Stimulated activated naive B cell treated with anti-CD40 and anti-IgM and Interleukin-4, amounts not matched to agents 10 μg/mL and 1 μg/mL and 100 μg/mL, for 72 hours (primary cell): Measurements from ENCODE around the gene SPIB.

Source experiments
- ATAC-seq, 2 donors: fragments of 150-1000 bp; cut with Tn5 transposase; replicated peaks; 2 replicates each; pipeline ENCODE4 v1.10.0; 2021; ENCODE audit warnings: moderate library complexity in 1 of 2
- DNase-seq: peaks from one replicate; pipeline ENCODE4 v3.0.0; 2021
- H3K27ac Mint-ChIP-seq: one replicate; pipeline ENCODE4 v1.8.0; 2022; ENCODE audit warnings: mild to moderate bottlenecking, mixed read lengths
- H3K27me3 Mint-ChIP-seq, 2 donors: one replicate each; pipeline ENCODE4 v1.8.0; 2022; ENCODE audit warnings: mixed read lengths in 2 of 2
- H3K36me3 Mint-ChIP-seq, 2 donors: one replicate each; pipeline ENCODE4 v1.8.0; 2022; ENCODE audit warnings: mixed read lengths in 2 of 2, mild to moderate bottlenecking in 1 of 2
- H3K4me1 Mint-ChIP-seq, 2 donors: one replicate each; pipeline ENCODE4 v1.8.0; 2022; ENCODE audit warnings: mixed read lengths in 2 of 2, mild to moderate bottlenecking in 1 of 2
- H3K4me3 Mint-ChIP-seq, 2 donors: one replicate each; pipeline ENCODE4 v1.8.0; 2022; ENCODE audit warnings: mild to moderate bottlenecking in 2 of 2, mixed read lengths in 2 of 2, moderate library complexity in 1 of 2
- H3K9me3 Mint-ChIP-seq, 2 donors: one replicate each; pipeline ENCODE4 v1.8.0; 2022; ENCODE audit warnings: mixed read lengths in 2 of 2, mild to moderate bottlenecking in 1 of 2

The SPIB gene

GRCh38 chr19:50453243-50453642 is 34.5 kb downstream of the SPIB start:
- Mint-ChIP-seq H3K4me1 (peaks cover 5 to 9% of the 10 kb centered on the region in 2 donors), H3K9me3 (peaks cover 0 to 5% of the 10 kb centered on the region in 2 donors), H3K27me3 (no peaks in the 10 kb centered on the region), H3K4me3 (no peak overlapping the region), H3K36me3 (peaks cover 17 to 19% of the 10 kb centered on the region in 2 donors), H3K27ac (no peak overlapping the region)
- no peak for DNase-seq
- ATAC-seq = no peak

- H3K27me3 Mint-ChIP-seq = no peaks in the 10 kb centered on the region
- no peak overlapping the region for H3K4me3 Mint-ChIP-seq
- peaks cover 16 to 26% of the 10 kb centered on the region in 2 donors for H3K4me1 Mint-ChIP-seq
- DNase-seq = no peak
- peaks cover 0 to 5% of the 10 kb centered on the region in 2 donors for H3K9me3 Mint-ChIP-seq
- no peak for ATAC-seq
- no peak overlapping the region for H3K27ac Mint-ChIP-seq
- H3K36me3 Mint-ChIP-seq = peaks cover 17 to 18% of the 10 kb centered on the region in 2 donors
Observed at GRCh38 chr19:50455992-50456391, 37.3 kb downstream of the SPIB start.

DNA sequence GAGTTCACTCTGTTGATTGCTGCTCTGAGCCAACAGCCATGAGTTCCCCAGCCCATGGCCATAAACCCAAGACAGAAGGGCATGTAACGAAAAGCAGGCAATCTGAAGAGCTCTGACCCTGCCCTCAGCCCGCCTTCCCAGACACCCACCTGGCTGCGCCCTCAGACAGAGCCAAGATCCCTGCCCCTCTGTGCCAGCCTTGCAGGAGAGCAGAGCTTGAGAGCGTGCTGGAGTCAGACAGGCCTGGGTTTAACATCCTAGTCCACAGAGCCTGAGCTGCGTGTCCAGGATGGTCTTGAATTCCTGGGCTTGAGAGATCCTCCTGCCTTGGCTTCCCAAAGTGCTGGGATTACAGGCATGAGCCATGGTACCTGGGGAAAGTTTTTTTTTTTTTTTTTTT is 38.6 kb downstream of the SPIB start:
- Mint-ChIP-seq H3K27me3 (no peaks in the 10 kb centered on the region), H3K4me3 (no peak overlapping the region), H3K9me3 (peaks cover 0 to 5% of the 10 kb centered on the region in 2 donors), H3K36me3 (peaks cover 17% of the 10 kb centered on the region in 2 donors), H3K4me1 (peaks cover 19 to 32% of the 10 kb centered on the region in 2 donors), H3K27ac (no peak overlapping the region)
- no peak for ATAC-seq
- no peak for DNase-seq

DNA sequence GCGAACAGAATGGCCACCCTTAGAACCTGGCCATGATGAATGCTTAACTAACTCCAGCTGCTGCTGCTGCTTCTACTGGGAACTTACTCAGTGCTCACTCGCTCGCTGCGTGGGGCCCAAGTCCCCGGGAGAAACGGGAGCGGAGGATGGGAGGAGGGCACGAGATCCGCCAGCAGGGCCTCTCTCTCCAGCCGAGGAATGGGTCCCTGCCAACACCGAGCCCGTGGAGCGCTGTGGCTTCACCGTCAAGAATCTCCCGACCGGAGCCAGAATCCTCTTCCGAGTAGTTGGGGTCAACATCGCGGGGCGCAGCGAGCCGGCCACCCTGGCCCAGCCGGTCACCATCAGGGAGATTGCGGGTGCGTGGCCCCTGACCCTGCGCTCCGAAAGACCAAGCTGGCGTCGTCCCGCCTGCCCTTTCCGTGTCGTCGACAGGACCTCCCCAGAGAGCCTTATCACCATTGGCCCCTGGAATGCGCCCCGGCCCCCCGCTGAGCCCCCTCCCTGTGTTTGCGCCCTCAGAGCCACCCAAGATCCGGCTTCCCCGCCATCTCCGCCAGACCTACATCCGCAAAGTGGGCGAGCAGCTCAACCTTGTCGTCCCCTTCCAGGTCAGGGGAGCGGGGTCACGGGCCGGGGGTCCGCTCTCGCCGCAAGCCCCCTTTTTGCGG is 39.8 kb downstream of the SPIB start:
- DNase-seq = no peak
- Mint-ChIP-seq H3K4me3 (peak overlapping the region in 1 of 2 donors; percentile 26), H3K9me3 (peaks cover 0 to 5% of the 10 kb centered on the region in 2 donors), H3K4me1 (peaks cover 19 to 32% of the 10 kb centered on the region in 2 donors), H3K36me3 (peaks cover 17% of the 10 kb centered on the region in 2 donors), H3K27me3 (no peaks in the 10 kb centered on the region), H3K27ac (no peak overlapping the region)
- no peak for ATAC-seq

DNA sequence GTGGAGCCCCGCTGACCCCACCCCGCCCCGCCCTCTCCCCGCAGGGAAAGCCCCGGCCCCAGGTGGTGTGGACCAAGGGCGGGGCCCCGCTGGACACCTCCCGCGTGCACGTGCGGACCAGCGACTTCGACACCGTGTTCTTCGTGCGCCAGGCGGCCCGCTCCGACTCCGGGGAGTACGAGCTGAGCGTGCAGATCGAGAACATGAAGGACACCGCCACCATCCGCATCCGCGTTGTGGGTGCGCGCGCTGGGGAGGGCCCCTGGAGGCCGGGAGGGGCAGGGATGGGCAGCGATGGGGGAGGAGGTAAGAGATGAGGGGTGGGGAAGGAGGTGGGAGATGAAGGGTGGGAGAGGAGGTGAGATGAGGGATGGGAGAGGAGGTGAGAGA is 40.3 kb downstream of the SPIB start:
- Mint-ChIP-seq H3K27me3 (no peaks in the 10 kb centered on the region), H3K9me3 (peaks cover 0 to 5% of the 10 kb centered on the region in 2 donors), H3K36me3 (peaks cover 16 to 17% of the 10 kb centered on the region in 2 donors), H3K27ac (no peak overlapping the region), H3K4me3 (no peak overlapping the region), H3K4me1 (peaks cover 19 to 32% of the 10 kb centered on the region in 2 donors)
- no peak for DNase-seq
- no peak for ATAC-seq

DNA sequence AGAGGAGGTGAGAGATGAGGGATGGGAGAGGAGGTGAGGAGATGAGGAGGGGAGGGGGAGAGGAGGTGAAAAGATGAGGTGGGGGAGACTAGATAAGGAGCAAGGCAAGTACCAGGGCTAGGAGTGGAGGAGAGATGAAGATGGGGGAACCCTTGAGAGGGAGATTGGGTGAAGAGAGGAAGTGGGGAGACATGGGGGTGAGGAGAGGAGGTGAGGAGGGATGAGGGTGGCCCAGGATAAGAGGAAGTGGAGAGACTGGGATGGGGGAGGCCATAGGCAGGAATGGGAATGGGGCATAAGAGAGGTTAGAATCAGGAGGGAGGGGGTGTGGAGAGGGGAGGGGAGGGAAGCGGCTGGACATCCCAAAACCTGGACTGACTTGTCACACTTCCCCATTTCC is 40.9 kb downstream of the SPIB start:
- Mint-ChIP-seq H3K4me3 (peak overlapping the region; percentile 45 to 77), H3K9me3 (peaks cover 0 to 5% of the 10 kb centered on the region in 2 donors), H3K36me3 (peaks cover 16 to 17% of the 10 kb centered on the region in 2 donors), H3K27me3 (no peaks in the 10 kb centered on the region), H3K27ac (peak overlapping the region; percentile 92), H3K4me1 (peaks cover 19 to 30% of the 10 kb centered on the region in 2 donors)
- DNase-seq (no peak), ATAC-seq (no peak)

- Mint-ChIP-seq H3K9me3 (peaks cover 0 to 5% of the 10 kb centered on the region in 2 donors), H3K36me3 (peaks cover 12 to 14% of the 10 kb centered on the region in 2 donors), H3K4me3 (peak overlapping the region; percentile 45 to 77), H3K4me1 (peaks cover 18 to 24% of the 10 kb centered on the region in 2 donors), H3K27ac (peak overlapping the region; percentile 92), H3K27me3 (no peaks in the 10 kb centered on the region)
- peak; percentile 85 to 88 for ATAC-seq
- peak; percentile 63 for DNase-seq
Observed at GRCh38 chr19:50460161-50460765, 41.5 kb downstream of the SPIB start.

DNA sequence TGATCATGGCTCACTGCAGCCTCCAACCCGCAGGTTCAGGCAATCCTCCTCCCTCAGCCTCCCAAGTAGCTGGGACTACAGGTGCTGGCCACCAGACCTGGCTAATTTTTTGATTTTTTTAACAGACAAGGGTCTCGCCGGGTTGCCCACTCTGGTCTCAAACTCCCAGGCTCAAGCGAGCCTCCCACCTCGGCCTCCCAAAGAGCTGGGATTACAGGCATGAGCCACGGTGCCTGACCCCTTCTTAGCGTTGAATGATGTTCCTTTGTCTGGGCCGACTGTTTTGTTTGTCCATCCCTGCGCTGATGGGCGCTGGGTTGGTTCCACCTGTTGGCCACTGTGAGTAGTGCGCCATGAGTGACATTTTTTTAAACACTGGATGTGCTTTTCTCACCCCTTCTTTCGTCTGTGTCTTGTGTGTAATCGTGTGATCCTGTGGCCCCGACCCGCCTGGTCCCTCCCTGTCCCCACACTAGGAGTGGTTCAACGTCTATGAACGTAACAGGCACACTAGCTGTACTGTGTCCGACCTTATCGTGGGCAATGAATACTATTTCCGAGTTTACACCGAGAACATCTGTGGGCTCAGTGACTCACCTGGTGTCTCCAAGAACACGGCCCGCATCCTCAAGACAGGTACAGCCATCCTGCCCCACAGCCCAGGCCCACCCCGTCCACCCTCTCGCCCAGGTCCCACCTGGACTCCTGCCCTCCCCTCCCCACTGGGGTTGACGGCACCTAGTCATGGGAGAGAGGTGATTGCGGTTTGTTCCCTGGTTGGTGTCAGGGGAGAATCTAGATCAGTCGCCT is 42.5 kb downstream of the SPIB start:
- Mint-ChIP-seq H3K27ac (peak overlapping the region; percentile 86), H3K36me3 (peaks cover 5 to 6% of the 10 kb centered on the region in 2 donors), H3K9me3 (no peaks in the 10 kb centered on the region), H3K27me3 (no peaks in the 10 kb centered on the region), H3K4me3 (peak overlapping the region; percentile 21 to 64), H3K4me1 (peaks cover 17 to 23% of the 10 kb centered on the region in 2 donors)
- peak; percentile 71 for DNase-seq
- ATAC-seq = peak; percentile 62 to 71

DNA sequence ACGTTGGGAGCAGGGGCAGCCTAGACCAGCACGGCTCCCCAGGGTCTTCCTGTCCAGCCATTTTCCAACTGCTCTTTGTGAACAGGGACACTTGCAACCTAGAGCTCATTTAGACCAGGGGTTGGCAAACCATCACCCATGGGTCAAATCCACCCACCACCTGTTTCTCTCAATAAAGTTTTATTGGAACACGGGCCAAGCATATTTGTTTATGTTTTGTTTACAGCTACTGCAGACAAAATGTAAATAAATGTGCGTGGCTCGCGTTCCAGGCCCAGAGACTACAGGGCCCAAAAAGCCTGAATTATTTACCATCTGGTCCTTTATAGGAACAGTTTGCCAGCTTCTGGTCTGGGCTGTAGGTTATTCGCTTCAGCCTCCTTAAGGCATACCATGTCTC is 44.2 kb downstream of the SPIB start:
- Mint-ChIP-seq H3K36me3 (no peaks in the 10 kb centered on the region), H3K27ac (no peak overlapping the region)
- ATAC-seq = no peak

GRCh38 chr19:50464348-50464747 is 45.6 kb downstream of the SPIB start:
- Mint-ChIP-seq H3K4me1 (peaks cover 17 to 23% of the 10 kb centered on the region in 2 donors), H3K36me3 (no peaks in the 10 kb centered on the region), H3K27me3 (no peaks in the 10 kb centered on the region), H3K27ac (no peak overlapping the region), H3K9me3 (no peaks in the 10 kb centered on the region), H3K4me3 (no peak overlapping the region)
- no peak for ATAC-seq
- DNase-seq = no peak

More for the DNA sequence above, 44.2 kb downstream of the SPIB start:
- no peaks in the 10 kb centered on the region for H3K9me3 Mint-ChIP-seq
- H3K4me3 Mint-ChIP-seq = no peak overlapping the region
- DNase-seq = no peak
- peaks cover 17 to 23% of the 10 kb centered on the region in 2 donors for H3K4me1 Mint-ChIP-seq
- no peaks in the 10 kb centered on the region for H3K27me3 Mint-ChIP-seq

GRCh38 chr19:50465000-50465399 is 46.3 kb downstream of the SPIB start:
- no peak overlapping the region for H3K27ac Mint-ChIP-seq
- ATAC-seq (no peak), DNase-seq (no peak)
- H3K27me3 Mint-ChIP-seq = no peaks in the 10 kb centered on the region
- no peaks in the 10 kb centered on the region for H3K9me3 Mint-ChIP-seq
- H3K36me3 Mint-ChIP-seq = no peaks in the 10 kb centered on the region
- H3K4me1 Mint-ChIP-seq = peaks cover 12 to 16% of the 10 kb centered on the region in 2 donors
- H3K4me3 Mint-ChIP-seq = no peak overlapping the region

GRCh38 chr19:50465986-50466705 is 47.4 kb downstream of the SPIB start:
- no peak for DNase-seq
- H3K27ac Mint-ChIP-seq = no peak overlapping the region
- no peaks in the 10 kb centered on the region for H3K9me3 Mint-ChIP-seq
- peaks cover 3 to 5% of the 10 kb centered on the region in 2 donors for H3K4me1 Mint-ChIP-seq
- no peak overlapping the region for H3K4me3 Mint-ChIP-seq
- H3K36me3 Mint-ChIP-seq = no peaks in the 10 kb centered on the region
- no peaks in the 10 kb centered on the region for H3K27me3 Mint-ChIP-seq
- ATAC-seq = no peak

DNA sequence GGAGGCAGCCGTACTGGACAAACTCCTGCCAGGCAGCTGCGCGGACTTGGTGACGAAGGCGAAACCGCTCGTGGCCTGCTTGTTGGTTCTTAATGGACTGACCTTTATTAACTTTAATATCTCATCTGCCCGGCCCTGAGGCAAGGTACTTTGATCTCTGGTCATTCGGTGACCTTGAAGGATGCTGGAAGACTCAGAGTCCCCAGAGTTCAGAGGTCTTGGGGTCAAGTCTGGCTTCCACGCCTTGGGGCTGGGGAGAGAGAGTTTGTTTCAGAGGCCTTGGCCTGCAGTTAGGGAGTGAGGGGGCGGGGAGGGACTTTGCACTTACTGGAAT is 47.9 kb downstream of the SPIB start:
- ATAC-seq = no peak
- H3K4me1 Mint-ChIP-seq = no peaks in the 10 kb centered on the region
- H3K9me3 Mint-ChIP-seq = no peaks in the 10 kb centered on the region
- H3K27me3 Mint-ChIP-seq = no peaks in the 10 kb centered on the region
- H3K4me3 Mint-ChIP-seq = no peak overlapping the region
- DNase-seq = no peak
- no peak overlapping the region for H3K27ac Mint-ChIP-seq
- no peaks in the 10 kb centered on the region for H3K36me3 Mint-ChIP-seq

DNA sequence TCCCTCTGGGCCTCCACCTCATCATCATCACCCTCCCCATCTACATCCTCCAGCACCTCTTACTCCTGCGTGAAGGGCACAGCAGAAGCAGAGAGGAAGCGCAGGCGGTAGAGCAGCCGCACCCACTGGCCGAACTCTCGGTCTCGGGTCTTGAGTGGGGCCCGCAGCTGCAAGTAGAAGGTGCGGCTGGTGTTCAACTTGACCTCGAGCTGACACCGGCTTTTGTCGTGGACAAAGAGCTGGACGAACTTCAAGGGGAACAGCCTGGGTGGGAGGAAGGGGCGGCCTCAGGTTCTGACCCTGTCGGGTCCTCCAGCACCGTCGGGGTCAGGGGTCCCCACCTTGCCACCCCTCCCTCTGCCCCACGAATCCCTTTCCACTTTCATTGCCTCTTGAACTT is 48.8 kb downstream of the SPIB start:
- no peaks in the 10 kb centered on the region for H3K9me3 Mint-ChIP-seq
- no peaks in the 10 kb centered on the region for H3K27me3 Mint-ChIP-seq
- H3K4me3 Mint-ChIP-seq = no peak overlapping the region
- ATAC-seq = no peak
- no peaks in the 10 kb centered on the region for H3K36me3 Mint-ChIP-seq
- H3K27ac Mint-ChIP-seq = no peak overlapping the region
- H3K4me1 Mint-ChIP-seq = peaks cover 0 to 2% of the 10 kb centered on the region in 2 donors
- no peak for DNase-seq
